ENCODE results near the gene GATA6.
"Not testable (repeated sequence)": the region's sequence is repeated elsewhere in the genome, so short reads cannot be mapped to it uniquely, and the experiment has no call there.

Gene GATA6

GRCh38 chr18:22176420-22177326 lies 7.3 kb downstream of the GATA6 start:
- in situ Hi-C loops (cut with MboI; ENCODE audit: low pct_unique_long_range_greater_than_20kb, low sequenced_read_pairs): no loop called here
- DNase-seq: no peak

- DNase-seq: no peak
- in situ Hi-C loops (cut with MboI; ENCODE audit: low pct_unique_long_range_greater_than_20kb, low sequenced_read_pairs): no loop called here
Measured at GRCh38 chr18:22177327-22177871, 8.0 kb downstream of the GATA6 start.

GRCh38 chr18:22179174-22179573 lies 9.8 kb downstream of the GATA6 start:
- in situ Hi-C loops (cut with MboI; ENCODE audit: low pct_unique_long_range_greater_than_20kb, low sequenced_read_pairs): no loop called here
- DNase-seq: no peak

- no peak for DNase-seq
- in situ Hi-C loops (cut with MboI; ENCODE audit: low pct_unique_long_range_greater_than_20kb, low sequenced_read_pairs): no loop called here
Measured at GRCh38 chr18:22179631-22180030, 10.2 kb downstream of the GATA6 start.

GRCh38 chr18:22180722-22181121 lies 11.3 kb downstream of the GATA6 start:
- in situ Hi-C loops (cut with MboI; ENCODE audit: low pct_unique_long_range_greater_than_20kb, low sequenced_read_pairs): no loop called here
- DNase-seq: no peak

GRCh38 chr18:22182884-22183697 lies 13.7 kb downstream of the GATA6 start:
- no peak for DNase-seq
- in situ Hi-C loops (cut with MboI; ENCODE audit: low pct_unique_long_range_greater_than_20kb, low sequenced_read_pairs): no loop called here

GRCh38 chr18:22183698-22184170 lies 14.3 kb downstream of the GATA6 start:
- in situ Hi-C loops (cut with MboI; ENCODE audit: low pct_unique_long_range_greater_than_20kb, low sequenced_read_pairs): no loop called here
- no peak for DNase-seq

GRCh38 chr18:22184573-22184972 lies 15.2 kb downstream of the GATA6 start:
- DNase-seq; in situ Hi-C loops (cut with MboI; ENCODE audit: low pct_unique_long_range_greater_than_20kb, low sequenced_read_pairs): not testable (repeated sequence)

GRCh38 chr18:22185273-22185672 lies 15.9 kb downstream of the GATA6 start:
- no peak for DNase-seq
- in situ Hi-C loops (cut with MboI; ENCODE audit: low pct_unique_long_range_greater_than_20kb, low sequenced_read_pairs): no loop called here

- in situ Hi-C loops (cut with MboI; ENCODE audit: low pct_unique_long_range_greater_than_20kb, low sequenced_read_pairs): no loop called here
- DNase-seq: no peak
Measured at GRCh38 chr18:22185771-22186386, 16.5 kb downstream of the GATA6 start.

GRCh38 chr18:22186484-22186971 lies 17.1 kb downstream of the GATA6 start:
- no peak for DNase-seq
- in situ Hi-C loops (cut with MboI; ENCODE audit: low pct_unique_long_range_greater_than_20kb, low sequenced_read_pairs): no loop called here

GRCh38 chr18:22188559-22189267 lies 19.3 kb downstream of the GATA6 start:
- in situ Hi-C loops (cut with MboI; ENCODE audit: low pct_unique_long_range_greater_than_20kb, low sequenced_read_pairs): no loop called here
- DNase-seq: no peak

- in situ Hi-C loops (cut with MboI; ENCODE audit: low pct_unique_long_range_greater_than_20kb, low sequenced_read_pairs): no loop called here
- DNase-seq: no peak
Measured at GRCh38 chr18:22189449-22190166, 20.2 kb downstream of the GATA6 start.

GRCh38 chr18:22191346-22191695 lies 21.9 kb downstream of the GATA6 start:
- in situ Hi-C loops (cut with MboI; ENCODE audit: low pct_unique_long_range_greater_than_20kb, low sequenced_read_pairs): no loop called here
- no peak for DNase-seq

- no peak for DNase-seq
- in situ Hi-C loops (cut with MboI; ENCODE audit: low pct_unique_long_range_greater_than_20kb, low sequenced_read_pairs): no loop called here
Measured at GRCh38 chr18:22191923-22192322, 22.5 kb downstream of the GATA6 start.

GRCh38 chr18:22193466-22193865 lies 24.1 kb downstream of the GATA6 start:
- no peak for DNase-seq
- in situ Hi-C loops (cut with MboI; ENCODE audit: low pct_unique_long_range_greater_than_20kb, low sequenced_read_pairs): no loop called here

GRCh38 chr18:22194151-22194598 lies 24.8 kb downstream of the GATA6 start:
- DNase-seq: no peak
- in situ Hi-C loops (cut with MboI; ENCODE audit: low pct_unique_long_range_greater_than_20kb, low sequenced_read_pairs): no loop called here

GRCh38 chr18:22195052-22195451 lies 25.7 kb downstream of the GATA6 start:
- no peak for DNase-seq
- in situ Hi-C loops (cut with MboI; ENCODE audit: low pct_unique_long_range_greater_than_20kb, low sequenced_read_pairs): no loop called here

Measured in KBM-7 (cell line).